HG03135 (cell line): ENCODE results near the gene ATRN.
"Not testable (repeated sequence)": the region's sequence is repeated elsewhere in the genome, so short reads cannot be mapped to it uniquely, and the experiment has no call there.

Experiments used
- ATAC-seq: cut with Tn5 transposase; IDR thresholded peaks from one replicate; pipeline ENCODE4 v1.9.1; 2021; ENCODE audit warnings: mild to moderate bottlenecking, moderate library complexity; ENCODE audit not compliant: unreplicated experiment

Gene ATRN

GRCh38 chr20:3470627-3471396 lies at the start of gene ATRN:
TSS of gene ATRN (plus strand) at chr20:3471018. CDS start at chr20:3471108, 90 bp downstream.
- ATAC-seq, result peak; percentile 80

- no peak for ATAC-seq
Measured at GRCh38 chr20:3421985-3422384, 48.8 kb upstream of the ATRN start.

- ATAC-seq, result no peak
Measured at GRCh38 chr20:3423126-3423525, 47.7 kb upstream of the ATRN start.

GRCh38 chr20:3426766-3427165 lies 44.1 kb upstream of the ATRN start:
- ATAC-seq, result not testable (repeated sequence)

- ATAC-seq, result peak; percentile 84
Measured at GRCh38 chr20:3430376-3431069, 40.3 kb upstream of the ATRN start.

- no peak for ATAC-seq
Measured at GRCh38 chr20:3431109-3431508, 39.7 kb upstream of the ATRN start.

- no peak for ATAC-seq
Measured at GRCh38 chr20:3432844-3433243, 38.0 kb upstream of the ATRN start.

- ATAC-seq, result no peak
Measured at GRCh38 chr20:3433744-3434143, 37.1 kb upstream of the ATRN start.

GRCh38 chr20:3434232-3434631 lies 36.6 kb upstream of the ATRN start:
- no peak for ATAC-seq

- ATAC-seq, result no peak
Measured at GRCh38 chr20:3436864-3437574, 33.8 kb upstream of the ATRN start.

- no peak for ATAC-seq
Measured at GRCh38 chr20:3446779-3447178, 24.0 kb upstream of the ATRN start.

GRCh38 chr20:3447321-3447720 lies 23.5 kb upstream of the ATRN start:
- no peak for ATAC-seq

GRCh38 chr20:3449319-3449718 lies 21.5 kb upstream of the ATRN start:
- no peak for ATAC-seq

GRCh38 chr20:3452136-3452535 lies 18.7 kb upstream of the ATRN start:
- ATAC-seq, result no peak

- ATAC-seq, result no peak
Measured at GRCh38 chr20:3452690-3453089, 18.1 kb upstream of the ATRN start.

- no peak for ATAC-seq
Measured at GRCh38 chr20:3454831-3455230, 16.0 kb upstream of the ATRN start.

GRCh38 chr20:3456648-3457047 lies 14.2 kb upstream of the ATRN start:
- no peak for ATAC-seq

- no peak for ATAC-seq
Measured at GRCh38 chr20:3459881-3460307, 10.9 kb upstream of the ATRN start.

GRCh38 chr20:3461211-3461771 lies 9.5 kb upstream of the ATRN start:
- no peak for ATAC-seq

- ATAC-seq, result no peak
Measured at GRCh38 chr20:3461911-3462677, 8.7 kb upstream of the ATRN start.

- ATAC-seq, result no peak
Measured at GRCh38 chr20:3464166-3464565, 6.7 kb upstream of the ATRN start.
